ENCODE data around the gene LARP4.

Gene LARP4

GRCh38 chr12:50507474-50507838, 106.8 kb downstream of the LARP4 start:
- Histone ChIP-seq H3K4me2 (ENCODE audit: low read length) (no peak overlapping the region), H4K20me1 (ENCODE audit: control insufficient read depth, insufficient read depth, low read depth, low read length) (peaks cover 20% of the 10 kb centered on the region; the same call in 1 of the 2 replicates)

GRCh38 chr12:50507930-50508329, 107.2 kb downstream of the LARP4 start:
- peaks cover 5% of the 10 kb centered on the region; the same call in 1 of the 2 replicates for H3F3A ChIP-seq (ENCODE audit: control insufficient read depth, insufficient read depth)
- H3K36me3 ChIP-seq (ENCODE audit: control insufficient read depth, low read length): no peaks in the 10 kb centered on the region
- no peak overlapping the region for H3K4me2 ChIP-seq (ENCODE audit: low read length)
- TF ChIP-seq EZH2phosphoT487 (IDR thresholded peaks at IDR 0.05; ENCODE audit: borderline replicate concordance, low read length): no peak
- TF ChIP-seq, protein P1, sequence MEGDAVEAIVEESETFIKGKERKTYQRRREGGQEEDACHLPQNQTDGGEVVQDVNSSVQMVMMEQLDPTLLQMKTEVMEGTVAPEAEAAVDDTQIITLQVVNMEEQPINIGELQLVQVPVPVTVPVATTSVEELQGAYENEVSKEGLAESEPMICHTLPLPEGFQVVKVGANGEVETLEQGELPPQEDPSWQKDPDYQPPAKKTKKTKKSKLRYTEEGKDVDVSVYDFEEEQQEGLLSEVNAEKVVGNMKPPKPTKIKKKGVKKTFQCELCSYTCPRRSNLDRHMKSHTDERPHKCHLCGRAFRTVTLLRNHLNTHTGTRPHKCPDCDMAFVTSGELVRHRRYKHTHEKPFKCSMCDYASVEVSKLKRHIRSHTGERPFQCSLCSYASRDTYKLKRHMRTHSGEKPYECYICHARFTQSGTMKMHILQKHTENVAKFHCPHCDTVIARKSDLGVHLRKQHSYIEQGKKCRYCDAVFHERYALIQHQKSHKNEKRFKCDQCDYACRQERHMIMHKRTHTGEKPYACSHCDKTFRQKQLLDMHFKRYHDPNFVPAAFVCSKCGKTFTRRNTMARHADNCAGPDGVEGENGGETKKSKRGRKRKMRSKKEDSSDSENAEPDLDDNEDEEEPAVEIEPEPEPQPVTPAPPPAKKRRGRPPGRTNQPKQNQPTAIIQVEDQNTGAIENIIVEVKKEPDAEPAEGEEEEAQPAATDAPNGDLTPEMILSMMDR (IDR thresholded peaks at IDR 0.05; ENCODE audit: low read depth, low read length, poor library complexity, severe bottlenecking): no peak
- H3K4me3 ChIP-seq (ENCODE audit: low read length): no peak overlapping the region
- H3K27ac ChIP-seq (ENCODE audit: low read depth, low read length): no peak overlapping the region
- H3K79me2 ChIP-seq (ENCODE audit: control insufficient read depth, low read length): peaks cover 59% of the 10 kb centered on the region
- no peaks in the 10 kb centered on the region for H3K9me2 ChIP-seq (replicated peaks; ENCODE audit: control insufficient read depth, low read length)
- H4K20me1 ChIP-seq (ENCODE audit: control insufficient read depth, insufficient read depth, low read depth, low read length): peaks cover 20% of the 10 kb centered on the region; the same call in 1 of the 2 replicates
- peaks cover 20% of the 10 kb centered on the region for H3K4me1 ChIP-seq (ENCODE audit: control insufficient read depth, low read length)
- no peaks in the 10 kb centered on the region for H3K27me3 ChIP-seq (ENCODE audit: control insufficient read depth, low read length)
- no peaks in the 10 kb centered on the region for H3K9me3 ChIP-seq (ENCODE audit: control insufficient read depth, insufficient read depth, low read length)

More at GRCh38 chr12:50507474-50507838, 106.8 kb downstream of the LARP4 start:
- Histone ChIP-seq H3K4me1 (ENCODE audit: control insufficient read depth, low read length) (peaks cover 20% of the 10 kb centered on the region), H3K36me3 (ENCODE audit: control insufficient read depth, low read length) (no peaks in the 10 kb centered on the region), H3K9me3 (ENCODE audit: control insufficient read depth, insufficient read depth, low read length) (no peaks in the 10 kb centered on the region), H3K27ac (ENCODE audit: low read depth, low read length) (no peak overlapping the region), H3K9me2 (replicated peaks; ENCODE audit: control insufficient read depth, low read length) (no peaks in the 10 kb centered on the region), H3K79me2 (ENCODE audit: control insufficient read depth, low read length) (peaks cover 56% of the 10 kb centered on the region), H3K4me3 (ENCODE audit: low read length) (no peak overlapping the region), H3K27me3 (ENCODE audit: control insufficient read depth, low read length) (no peaks in the 10 kb centered on the region), H3F3A (ENCODE audit: control insufficient read depth, insufficient read depth) (peaks cover 5% of the 10 kb centered on the region; the same call in 1 of the 2 replicates)
- no peak for TF ChIP-seq EZH2phosphoT487 (IDR thresholded peaks at IDR 0.05; ENCODE audit: borderline replicate concordance, low read length)
- TF ChIP-seq, protein P1 (IDR thresholded peaks at IDR 0.05; ENCODE audit: low read depth, low read length, poor library complexity, severe bottlenecking): no peak

- Histone ChIP-seq H3K9me3 (ENCODE audit: control insufficient read depth, insufficient read depth, low read length) (no peaks in the 10 kb centered on the region), H3K27me3 (ENCODE audit: control insufficient read depth, low read length) (no peaks in the 10 kb centered on the region), H4K20me1 (ENCODE audit: control insufficient read depth, insufficient read depth, low read depth, low read length) (peaks cover 20% of the 10 kb centered on the region; the same call in 1 of the 2 replicates), H3K79me2 (ENCODE audit: control insufficient read depth, low read length) (peaks cover 64% of the 10 kb centered on the region), H3K36me3 (ENCODE audit: control insufficient read depth, low read length) (no peaks in the 10 kb centered on the region), H3F3A (ENCODE audit: control insufficient read depth, insufficient read depth) (peaks cover 5% of the 10 kb centered on the region; the same call in 1 of the 2 replicates), H3K27ac (ENCODE audit: low read depth, low read length) (no peak overlapping the region), H3K4me2 (ENCODE audit: low read length) (no peak overlapping the region), H3K4me1 (ENCODE audit: control insufficient read depth, low read length) (peaks cover 20% of the 10 kb centered on the region), H3K9me2 (replicated peaks; ENCODE audit: control insufficient read depth, low read length) (no peaks in the 10 kb centered on the region), H3K4me3 (ENCODE audit: low read length) (no peak overlapping the region)
- no peak for TF ChIP-seq EZH2phosphoT487 (IDR thresholded peaks at IDR 0.05; ENCODE audit: borderline replicate concordance, low read length)
- TF ChIP-seq, protein P1 (IDR thresholded peaks at IDR 0.05; ENCODE audit: low read depth, low read length, poor library complexity, severe bottlenecking): no peak
Observed at GRCh38 chr12:50508414-50508813, 107.7 kb downstream of the LARP4 start.

All from DOHH2 (cell line).